Measurements from ENCODE around the gene ALDH1A3.

The ALDH1A3 gene

DNA sequence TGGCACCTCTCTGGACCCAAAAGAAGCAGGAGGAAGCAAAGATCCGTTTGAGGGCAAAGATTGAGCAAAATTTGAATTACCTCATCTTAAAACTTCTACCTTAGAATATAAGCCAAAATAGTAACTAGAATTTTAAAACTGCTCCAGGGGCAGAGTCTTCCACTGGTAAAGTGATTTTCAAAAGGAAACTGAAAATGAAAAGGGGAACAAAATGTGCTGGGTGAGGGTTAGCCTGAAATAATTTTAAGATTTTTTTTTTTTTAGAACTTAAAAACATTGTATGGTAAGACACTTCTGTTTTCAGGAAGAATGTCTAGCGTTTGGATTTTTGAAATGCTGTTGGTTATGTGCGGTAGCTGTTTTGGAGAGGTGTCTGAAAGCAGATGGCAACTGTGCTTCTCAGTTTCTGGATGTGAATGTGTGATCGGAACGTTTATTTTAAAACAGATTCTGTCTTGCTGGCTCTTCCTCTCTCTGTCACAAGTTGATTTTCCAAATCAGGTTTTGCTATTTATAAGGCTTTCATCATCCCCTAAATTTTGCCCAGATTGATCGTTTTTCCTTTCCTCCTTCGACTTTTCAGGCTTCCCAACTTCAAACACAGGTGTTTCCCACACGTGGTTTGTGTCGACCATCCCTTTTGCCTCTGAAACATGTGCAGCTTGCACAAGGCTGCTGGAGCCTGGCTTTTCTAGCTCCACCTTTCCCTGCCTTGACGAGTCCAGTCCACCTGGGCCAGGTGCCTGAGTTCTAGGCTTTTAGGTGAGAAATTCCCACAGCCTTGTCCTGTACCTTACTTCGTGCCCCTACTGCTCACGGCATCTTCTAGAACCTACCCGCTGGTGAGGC lies 42.8 kb downstream of the ALDH1A3 start:
- Histone ChIP-seq H3K27me3 (ENCODE audit: insufficient read depth, low read depth, severe bottlenecking) (no peaks in the 10 kb centered on the region), H3K27ac (no peak overlapping the region), H3K36me3 (peaks cover 2% of the 10 kb centered on the region; the same call in 1 of the 2 replicates), H3K4me3 (ENCODE audit: low read depth, low read length) (no peak overlapping the region), H3K9me3 (ENCODE audit: severe bottlenecking) (no peaks in the 10 kb centered on the region)
- DNase-seq, result no peak
- TF ChIP-seq CTCF (IDR thresholded peaks at IDR 0.05; ENCODE audit: low read depth, low read length), result no peak

DNA sequence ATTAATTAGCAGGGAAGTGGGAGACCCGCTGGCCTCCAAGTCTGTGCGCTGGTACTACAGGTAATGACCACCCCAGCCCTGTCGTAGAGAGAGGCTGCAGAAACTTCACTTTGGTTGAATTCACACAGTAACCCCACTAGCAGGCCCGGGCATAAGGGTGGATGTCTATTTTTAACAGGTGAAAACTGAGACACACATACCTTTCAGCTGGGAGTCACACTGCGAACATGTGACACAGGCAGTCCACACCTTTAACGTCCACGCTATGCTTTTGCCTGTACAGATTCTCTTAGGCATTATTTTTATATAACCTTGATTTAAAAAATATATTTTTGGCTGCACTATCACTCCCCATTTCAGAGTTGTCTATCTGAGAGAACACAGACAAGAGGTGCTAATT lies 43.4 kb downstream of the ALDH1A3 start:
- no peak for TF ChIP-seq CTCF (IDR thresholded peaks at IDR 0.05; ENCODE audit: low read depth, low read length)
- H3K36me3 ChIP-seq, result peaks cover 2% of the 10 kb centered on the region; the same call in 1 of the 2 replicates
- H3K27ac ChIP-seq, result no peak overlapping the region
- H3K9me3 ChIP-seq (ENCODE audit: severe bottlenecking), result no peaks in the 10 kb centered on the region
- H3K27me3 ChIP-seq (ENCODE audit: insufficient read depth, low read depth, severe bottlenecking), result no peaks in the 10 kb centered on the region
- no peak overlapping the region for H3K4me3 ChIP-seq (ENCODE audit: low read depth, low read length)
- no peak for DNase-seq

DNA sequence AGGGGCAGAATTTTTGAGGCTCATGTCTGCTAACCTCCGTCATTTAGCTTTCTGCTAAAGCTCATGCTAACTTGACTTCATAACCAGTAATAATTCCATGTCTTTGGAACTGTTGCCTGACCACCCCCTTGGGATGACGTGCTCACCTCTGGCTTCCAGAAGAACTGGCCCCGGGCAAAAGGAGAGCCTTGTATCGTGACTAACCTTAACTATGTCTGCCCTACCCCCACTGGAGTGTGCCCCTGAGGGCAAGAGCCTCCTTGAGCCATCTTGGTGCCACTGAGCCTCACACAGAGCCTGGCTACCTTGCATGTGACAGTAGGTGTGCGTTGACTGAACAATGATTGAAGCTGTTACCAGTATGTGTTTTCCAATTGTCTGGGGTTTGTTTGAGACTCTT lies 44.3 kb downstream of the ALDH1A3 start:
- Histone ChIP-seq H3K4me3 (ENCODE audit: low read depth, low read length) (no peak overlapping the region), H3K36me3 (peaks cover 2% of the 10 kb centered on the region; the same call in 1 of the 2 replicates), H3K27me3 (ENCODE audit: insufficient read depth, low read depth, severe bottlenecking) (no peaks in the 10 kb centered on the region), H3K9me3 (ENCODE audit: severe bottlenecking) (no peaks in the 10 kb centered on the region), H3K27ac (no peak overlapping the region)
- no peak for DNase-seq
- no peak for TF ChIP-seq CTCF (IDR thresholded peaks at IDR 0.05; ENCODE audit: low read depth, low read length)

- no peak for TF ChIP-seq CTCF (IDR thresholded peaks at IDR 0.05; ENCODE audit: low read depth, low read length)
- Histone ChIP-seq H3K4me3 (ENCODE audit: low read depth, low read length) (no peak overlapping the region), H3K27me3 (ENCODE audit: insufficient read depth, low read depth, severe bottlenecking) (no peaks in the 10 kb centered on the region), H3K9me3 (ENCODE audit: severe bottlenecking) (no peaks in the 10 kb centered on the region), H3K27ac (no peak overlapping the region), H3K36me3 (peaks cover 2% of the 10 kb centered on the region; the same call in 1 of the 2 replicates)
- no peak for DNase-seq
Measured at GRCh38 chr15:100924436-100924835, 44.8 kb downstream of the ALDH1A3 start.

DNA sequence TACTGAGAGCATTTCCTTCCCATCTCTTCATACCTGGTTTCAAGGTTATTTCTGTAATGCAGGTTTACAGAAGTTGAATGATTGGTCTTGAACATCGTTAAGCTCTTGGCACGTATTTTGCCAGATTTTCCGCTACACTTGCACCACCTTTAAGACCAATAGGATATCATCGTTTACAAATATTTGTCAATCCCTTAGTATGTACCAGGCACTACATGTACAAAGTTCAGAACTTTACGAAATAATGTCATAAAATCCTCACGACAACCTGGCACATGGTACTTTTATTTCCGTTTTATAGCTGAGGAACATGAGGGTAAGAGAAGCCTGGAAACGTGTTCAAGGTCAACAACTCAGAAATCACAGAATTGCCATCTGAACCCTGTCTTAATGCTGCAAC lies 45.8 kb downstream of the ALDH1A3 start:
- no peak overlapping the region for H3K4me3 ChIP-seq (ENCODE audit: low read depth, low read length)
- peaks cover 2% of the 10 kb centered on the region; the same call in 1 of the 2 replicates for H3K36me3 ChIP-seq
- H3K27me3 ChIP-seq (ENCODE audit: insufficient read depth, low read depth, severe bottlenecking), result no peaks in the 10 kb centered on the region
- no peak for DNase-seq
- TF ChIP-seq CTCF (IDR thresholded peaks at IDR 0.05; ENCODE audit: low read depth, low read length), result no peak
- no peaks in the 10 kb centered on the region for H3K9me3 ChIP-seq (ENCODE audit: severe bottlenecking)
- no peak overlapping the region for H3K27ac ChIP-seq
